Cardiac muscle cell (in vitro differentiated cells and primary cell): Measurements from ENCODE around the gene EZR. TPM values are rescaled to one million over a fixed set of nuclear protein-coding genes. Genes with fewer than 3 reads are reported as not detected.

Experiments
- DNase-seq, 2 donors: peaks; one replicate each; pipeline versions ENCODE4 v3.0.0 to v3.0.0-alpha.2; 2010 to 2017; ENCODE audit warnings: low read depth in 1 of 2, low spot score in 1 of 2
- H3K27ac ChIP-seq: fragments of 200-600 bp; sonication (generic); 2 replicates; pipeline ENCODE4 v1.5.1; 2016
- H3K27me3 ChIP-seq: fragments of 200-600 bp; sonication (generic); 2 replicates; pipeline ENCODE4 v1.6.0; 2016; ENCODE audit warnings: control low read depth
- H3K36me3 ChIP-seq: fragments of 200-600 bp; sonication (generic); 2 replicates; pipeline ENCODE4 v1.5.1; 2016; ENCODE audit warnings: control low read depth
- H3K4me1 ChIP-seq: fragments of 200-600 bp; sonication (generic); 2 replicates; pipeline ENCODE4 v1.8.1; 2017; ENCODE audit warnings: low read depth, mild to moderate bottlenecking, mixed run types
- H3K4me3 ChIP-seq: fragments of 200-600 bp; sonication (generic); 2 replicates; pipeline ENCODE4 v1.5.1; 2016; ENCODE audit warnings: mild to moderate bottlenecking
- H3K9me3 ChIP-seq: fragments of 200-600 bp; sonication (generic); 2 replicates; pipeline ENCODE4 v1.5.1; 2017; ENCODE audit warnings: low read depth, mild to moderate bottlenecking, control low read depth
- polyA plus RNA-seq: library from polyadenylated mRNA; unstranded; fragments of >200 nt; fragmentation: Nextera tagmentation; extraction: Ambion mirVana; gene quantifications from 2 replicates; pipeline ENCODE4 v1.2.1, GENCODE V29; 2016
- total RNA-seq: library from RNA; depleted of rRNA; stranded (reverse); fragments of >200 nt; gene quantifications from 2 replicates; pipeline ENCODE4 v1.2.3, GENCODE V29; 2016
- TF ChIP-seq, protein P1 (sequence below): IDR thresholded peaks from 2 replicates; pipeline ENCODE4 v1.5.1; 2012; ENCODE audit warnings: low read depth, mild to moderate bottlenecking, low read length

Gene EZR
- total and polyA plus RNA-seq, 2 experiments from 2014 or later = 356 to 448 TPM

DNA sequence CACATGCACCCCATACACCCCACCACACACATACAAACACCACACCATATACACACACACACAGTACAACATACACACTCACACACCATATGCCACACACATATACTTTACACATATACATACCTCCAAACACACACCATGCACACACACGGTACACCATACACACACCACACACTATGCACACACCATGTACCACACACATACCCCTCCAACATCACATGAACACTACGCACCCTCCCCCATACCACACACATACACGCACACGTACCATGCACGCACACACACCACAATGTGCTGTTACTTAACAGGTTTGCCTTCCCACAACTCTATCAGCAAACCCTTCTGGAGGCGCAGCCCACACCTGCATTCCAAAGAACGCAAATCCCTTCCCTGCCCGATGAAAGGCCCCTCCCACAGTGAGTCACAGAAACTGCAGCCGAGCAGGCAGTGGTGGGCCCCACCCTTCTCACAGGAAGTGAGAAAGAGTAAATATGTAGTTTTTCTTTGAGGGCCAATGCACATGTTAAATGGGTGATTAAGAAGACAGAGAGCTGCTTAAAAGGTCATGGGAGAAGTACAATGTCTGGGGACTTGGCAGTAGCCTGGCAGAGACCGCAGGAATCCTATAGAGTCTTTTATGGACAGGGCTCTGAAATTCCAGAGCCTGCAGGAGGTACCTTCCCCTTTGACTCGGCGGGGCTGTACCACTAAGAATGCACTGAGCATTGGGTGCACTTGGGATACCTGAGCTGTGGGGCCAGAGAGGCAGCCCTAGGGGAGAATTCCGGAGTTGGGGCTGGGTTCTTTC, 34.1 kb upstream of the EZR start:
- Histone ChIP-seq H3K4me3 (no peak overlapping the region), H3K27ac (peak overlapping the region; percentile 55), H3K36me3 (no peaks in the 10 kb centered on the region), H3K4me1 (peaks cover 19% of the 10 kb centered on the region), H3K9me3 (no peaks in the 10 kb centered on the region), H3K27me3 (no peaks in the 10 kb centered on the region)
- peak; percentile 51 to 93 for DNase-seq
- TF ChIP-seq, protein P1, sequence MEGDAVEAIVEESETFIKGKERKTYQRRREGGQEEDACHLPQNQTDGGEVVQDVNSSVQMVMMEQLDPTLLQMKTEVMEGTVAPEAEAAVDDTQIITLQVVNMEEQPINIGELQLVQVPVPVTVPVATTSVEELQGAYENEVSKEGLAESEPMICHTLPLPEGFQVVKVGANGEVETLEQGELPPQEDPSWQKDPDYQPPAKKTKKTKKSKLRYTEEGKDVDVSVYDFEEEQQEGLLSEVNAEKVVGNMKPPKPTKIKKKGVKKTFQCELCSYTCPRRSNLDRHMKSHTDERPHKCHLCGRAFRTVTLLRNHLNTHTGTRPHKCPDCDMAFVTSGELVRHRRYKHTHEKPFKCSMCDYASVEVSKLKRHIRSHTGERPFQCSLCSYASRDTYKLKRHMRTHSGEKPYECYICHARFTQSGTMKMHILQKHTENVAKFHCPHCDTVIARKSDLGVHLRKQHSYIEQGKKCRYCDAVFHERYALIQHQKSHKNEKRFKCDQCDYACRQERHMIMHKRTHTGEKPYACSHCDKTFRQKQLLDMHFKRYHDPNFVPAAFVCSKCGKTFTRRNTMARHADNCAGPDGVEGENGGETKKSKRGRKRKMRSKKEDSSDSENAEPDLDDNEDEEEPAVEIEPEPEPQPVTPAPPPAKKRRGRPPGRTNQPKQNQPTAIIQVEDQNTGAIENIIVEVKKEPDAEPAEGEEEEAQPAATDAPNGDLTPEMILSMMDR = no peak

DNA sequence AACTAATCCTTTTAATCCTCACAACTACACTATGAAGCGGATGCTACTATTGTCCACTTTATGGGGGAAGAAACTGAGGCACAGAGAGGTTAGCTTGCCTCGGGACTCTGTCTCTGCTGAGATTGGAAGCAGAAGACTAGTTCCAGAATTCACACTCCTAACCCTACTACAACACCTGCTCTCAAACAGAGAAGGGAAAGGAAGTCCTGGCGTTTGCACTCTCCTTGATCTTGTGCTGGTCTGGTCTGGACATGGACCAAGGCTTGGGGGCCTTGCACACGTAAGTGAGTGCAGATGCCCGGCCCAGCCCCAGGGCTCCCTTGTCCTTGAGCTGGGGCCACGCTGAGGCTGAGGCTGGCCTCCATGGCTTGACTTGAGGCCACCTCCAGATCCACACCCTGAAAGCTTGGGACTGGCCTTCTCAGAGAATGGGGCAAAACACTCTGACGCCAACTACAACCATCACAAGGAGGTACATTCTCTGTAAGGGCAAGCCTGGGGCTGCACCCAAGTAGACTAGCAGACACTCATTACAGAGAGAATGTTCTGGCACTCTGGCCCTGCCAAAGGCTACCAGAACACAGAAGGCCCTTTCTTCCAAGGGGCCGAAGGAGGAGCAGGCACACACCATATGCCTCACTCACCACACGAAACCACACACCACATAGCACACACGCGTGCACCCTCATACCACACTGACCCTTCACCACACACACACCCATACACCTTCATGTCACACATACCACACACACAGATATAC, 33.3 kb upstream of the EZR start:
- TF ChIP-seq, protein P1 = no peak
- Histone ChIP-seq H3K36me3 (no peaks in the 10 kb centered on the region), H3K4me1 (peaks cover 19% of the 10 kb centered on the region), H3K27ac (no peak overlapping the region), H3K4me3 (no peak overlapping the region), H3K9me3 (no peaks in the 10 kb centered on the region), H3K27me3 (no peaks in the 10 kb centered on the region)
- DNase-seq = no peak

DNA sequence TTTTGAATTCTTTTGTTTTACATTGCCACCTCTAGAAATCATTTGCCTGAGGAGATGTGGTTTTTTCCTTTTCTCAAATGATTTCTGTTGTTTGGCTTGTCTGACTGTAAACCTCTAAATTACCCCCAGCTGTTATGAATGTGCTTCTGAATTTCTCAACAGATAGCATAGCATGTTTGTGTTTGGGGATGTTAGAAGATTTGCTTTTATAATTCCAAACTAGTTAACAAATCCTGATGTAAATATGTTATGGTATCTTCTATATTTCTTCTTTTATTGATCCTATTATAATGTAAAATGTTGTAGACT, 31.6 kb upstream of the EZR start:
- TF ChIP-seq, protein P1 = no peak
- Histone ChIP-seq H3K9me3 (no peaks in the 10 kb centered on the region), H3K4me3 (no peak overlapping the region), H3K36me3 (no peaks in the 10 kb centered on the region), H3K27me3 (no peaks in the 10 kb centered on the region), H3K27ac (no peak overlapping the region), H3K4me1 (peaks cover 19% of the 10 kb centered on the region)
- DNase-seq = peak in 1 of 2 donors; percentile 33

DNA sequence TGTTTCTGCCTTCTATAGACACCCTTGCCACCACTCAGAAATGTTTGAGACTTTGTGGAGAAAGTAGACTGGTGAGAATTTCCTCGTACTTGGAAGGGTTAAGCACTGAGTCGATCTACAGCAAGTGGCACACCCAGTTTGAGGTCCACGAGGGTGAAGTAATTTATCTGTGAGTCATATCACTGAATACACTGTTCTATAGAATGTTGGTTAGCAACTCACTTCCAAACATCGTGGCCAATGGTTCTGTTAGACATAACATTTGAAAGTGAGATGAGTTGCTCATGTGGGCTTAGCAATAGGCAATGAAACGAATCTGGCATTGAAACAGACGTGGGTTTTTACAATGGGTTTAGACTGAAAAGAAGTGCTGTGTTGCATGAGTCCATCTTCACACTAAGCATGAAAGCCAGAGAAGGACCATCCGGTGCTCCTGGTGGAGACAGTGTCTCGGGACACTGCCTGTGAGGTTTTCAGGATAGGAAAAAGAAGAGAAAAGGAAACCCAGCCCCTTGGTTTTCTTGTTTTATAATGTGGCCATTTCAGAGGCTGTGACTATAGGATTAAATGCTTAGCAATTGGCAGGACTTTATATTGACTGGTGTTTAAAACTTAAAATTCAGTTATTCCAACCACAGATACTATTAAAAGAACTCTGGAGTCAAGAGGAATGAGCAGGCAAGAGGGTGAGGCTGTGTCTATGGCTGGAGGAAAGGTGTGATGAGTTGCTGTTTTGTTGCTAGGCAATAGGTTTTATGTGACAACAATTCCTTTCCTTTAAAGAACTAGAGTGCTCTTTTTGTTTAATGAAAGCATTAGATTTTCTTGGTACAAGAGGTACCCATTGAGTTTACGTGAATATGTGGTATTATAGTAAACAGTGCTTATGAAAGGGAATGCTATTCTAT, 31.0 kb upstream of the EZR start:
- Histone ChIP-seq H3K4me1 (peaks cover 19% of the 10 kb centered on the region), H3K27ac (no peak overlapping the region), H3K4me3 (no peak overlapping the region), H3K36me3 (no peaks in the 10 kb centered on the region), H3K9me3 (no peaks in the 10 kb centered on the region), H3K27me3 (no peaks in the 10 kb centered on the region)
- TF ChIP-seq, protein P1 = no peak
- peak in 1 of 2 donors; percentile 78 for DNase-seq

DNA sequence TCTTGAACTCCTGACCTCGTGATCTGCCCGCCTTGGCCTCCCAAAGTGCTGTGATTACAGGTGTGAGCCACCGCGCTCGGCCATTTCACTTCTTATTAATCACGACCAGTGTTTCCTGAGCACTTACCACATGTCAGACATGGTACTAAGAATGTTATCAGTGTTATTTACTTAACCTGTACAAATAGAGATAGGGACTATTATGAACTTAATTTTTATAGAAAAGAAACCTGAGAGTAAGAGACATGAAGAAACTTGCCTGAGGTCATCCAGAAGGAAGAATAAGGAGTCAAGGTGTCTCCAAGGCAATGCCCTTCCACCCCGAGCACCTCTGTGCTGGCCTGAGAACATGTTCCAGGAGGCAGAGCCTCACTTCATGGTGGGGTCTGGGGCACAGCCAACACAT, 29.3 kb upstream of the EZR start:
- H3K36me3 ChIP-seq = no peaks in the 10 kb centered on the region
- H3K4me3 ChIP-seq = no peak overlapping the region
- no peak overlapping the region for H3K27ac ChIP-seq
- peaks cover 27% of the 10 kb centered on the region for H3K4me1 ChIP-seq
- no peaks in the 10 kb centered on the region for H3K9me3 ChIP-seq
- H3K27me3 ChIP-seq = no peaks in the 10 kb centered on the region
- TF ChIP-seq, protein P1 = no peak
- DNase-seq = no peak
